H1 (cell line): ENCODE results near the gene HERC4. TPM values are rescaled to one million over a fixed set of nuclear protein-coding genes. Genes with fewer than 3 reads are reported as not detected.

ENCODE experiments used
- CHD2 ChIP-seq: IDR thresholded peaks from 2 replicates; pipeline ENCODE4 v1.6.1; 2012; ENCODE audit warnings: low read length, improper control_type of control experiment
- TAF1 ChIP-seq: IDR thresholded peaks from 2 replicates; pipeline ENCODE4 v1.6.1; 2011; ENCODE audit warnings: mild to moderate bottlenecking, low read depth, low read length
- polyA plus RNA-seq, 7 experiments: library from polyadenylated mRNA; depleted of rRNA in 3 of 7; stranded (reverse) in 5 of 7; unstranded in 2 of 7; fragments of >200 nt in 5 of 7; fragments of 200-250 nt in 2 of 7; gene quantifications; 1 replicate in 5 of 7; 2 replicates in 1 of 7; 4 replicates in 1 of 7; pipeline versions ENCODE4 v1.2.1 to v1.2.3, GENCODE V29; 2011 to 2013; ENCODE audit warnings: missing spikeins in 2 of 7, mixed read lengths in 2 of 7
- total RNA-seq: library from RNA; stranded (reverse); fragmentation: NEBNext Ultra II Directional; extraction: Animal tissue kit (Norgen Biotek cat#: 25700); gene quantifications from 2 replicates; pipeline ENCODE4 v1.2.1, GENCODE V29; 2021

The HERC4 gene
- total and polyA plus RNA-seq, 2 of the 8 experiments (the other 6 are each of a cell fraction or from before 2014, with no cell fraction given): 7.5 to 44.0 TPM

- no peak for TF ChIP-seq CHD2
- no peak for TF ChIP-seq TAF1
Observed at GRCh38 chr10:68001539-68001938, 73.5 kb downstream of the HERC4 start (continued).
